ENCODE measurements around the gene CYP1A1.
"Not testable (repeated sequence)": the region's sequence is repeated elsewhere in the genome, so short reads cannot be mapped to it uniquely, and the experiment has no call there.

Gene CYP1A1

GRCh38 chr15:74732846-74733245 is 7.5 kb upstream of the CYP1A1 start:
- Histone ChIP-seq H3F3A (ENCODE audit: insufficient read depth, low read length) (no peaks in the 10 kb centered on the region), H3K27ac (ENCODE audit: low read depth, low read length, poor library complexity, severe bottlenecking) (no peak overlapping the region), H3K36me3 (ENCODE audit: insufficient read depth, low read length) (no peaks in the 10 kb centered on the region), H4K20me1 (ENCODE audit: insufficient read depth, low read length) (no peaks in the 10 kb centered on the region), H3K4me1 (ENCODE audit: insufficient read depth, low read length, severe bottlenecking) (no peaks in the 10 kb centered on the region), H3K9ac (ENCODE audit: low read length) (no peak overlapping the region), H3K4me3 (ENCODE audit: low read depth, low read length, poor library complexity, severe bottlenecking) (no peak overlapping the region), H2AFZ (ENCODE audit: low read length) (no peak overlapping the region), H3K27me3 (ENCODE audit: insufficient read depth, low read length) (peaks cover 8% of the 10 kb centered on the region; the same call in 1 of the 2 replicates), H3K4me2 (ENCODE audit: low read length) (no peak overlapping the region), H3K9me3 (ENCODE audit: low read length) (no peaks in the 10 kb centered on the region; the same call in 1 of the 2 replicates), H3K9me2 (ENCODE audit: low read depth, low read length) (no peaks in the 10 kb centered on the region), H3K79me2 (ENCODE audit: insufficient read depth, low read length) (no peaks in the 10 kb centered on the region)
- TF ChIP-seq EZH2 (IDR thresholded peaks at IDR 0.05; ENCODE audit: borderline replicate concordance, low read length), result no peak
- TF ChIP-seq CTCF (IDR thresholded peaks at IDR 0.05; ENCODE audit: low read length), result no peak

- Histone ChIP-seq H3K4me3 (ENCODE audit: low read depth, low read length, poor library complexity, severe bottlenecking) (no peak overlapping the region), H3K4me1 (ENCODE audit: insufficient read depth, low read length, severe bottlenecking) (peaks cover 11% of the 10 kb centered on the region), H3K9me2 (ENCODE audit: low read depth, low read length) (no peaks in the 10 kb centered on the region), H3K27ac (ENCODE audit: low read depth, low read length, poor library complexity, severe bottlenecking) (no peak overlapping the region), H3K27me3 (ENCODE audit: insufficient read depth, low read length) (peaks cover 8% of the 10 kb centered on the region; the same call in 1 of the 2 replicates), H4K20me1 (ENCODE audit: insufficient read depth, low read length) (no peaks in the 10 kb centered on the region), H3K36me3 (ENCODE audit: insufficient read depth, low read length) (no peaks in the 10 kb centered on the region), H2AFZ (ENCODE audit: low read length) (no peak overlapping the region), H3F3A (ENCODE audit: insufficient read depth, low read length) (no peaks in the 10 kb centered on the region), H3K4me2 (ENCODE audit: low read length) (no peak overlapping the region), H3K79me2 (ENCODE audit: insufficient read depth, low read length) (no peaks in the 10 kb centered on the region), H3K9ac (ENCODE audit: low read length) (no peak overlapping the region), H3K9me3 (ENCODE audit: low read length) (no peaks in the 10 kb centered on the region)
- TF ChIP-seq CTCF (IDR thresholded peaks at IDR 0.05; ENCODE audit: low read length) (no peak), EZH2 (IDR thresholded peaks at IDR 0.05; ENCODE audit: borderline replicate concordance, low read length) (no peak)
These were observed 5.4 kb upstream of the CYP1A1 start for GRCh38 chr15:74730619-74731316.

GRCh38 chr15:74729372-74729771 is 4.0 kb upstream of the CYP1A1 start:
- not testable (repeated sequence) for H3K9me2 ChIP-seq (ENCODE audit: low read depth, low read length); H4K20me1 ChIP-seq (ENCODE audit: insufficient read depth, low read length); H3K27ac ChIP-seq (ENCODE audit: low read depth, low read length, poor library complexity, severe bottlenecking); H2AFZ ChIP-seq (ENCODE audit: low read length); H3K4me2 ChIP-seq (ENCODE audit: low read length); H3K9me3 ChIP-seq (ENCODE audit: low read length); H3F3A ChIP-seq (ENCODE audit: insufficient read depth, low read length); H3K27me3 ChIP-seq (ENCODE audit: insufficient read depth, low read length); H3K36me3 ChIP-seq (ENCODE audit: insufficient read depth, low read length); H3K79me2 ChIP-seq (ENCODE audit: insufficient read depth, low read length); H3K9ac ChIP-seq (ENCODE audit: low read length); H3K4me3 ChIP-seq (ENCODE audit: low read depth, low read length, poor library complexity, severe bottlenecking)
- peaks cover 13% of the 10 kb centered on the region for H3K4me1 ChIP-seq (ENCODE audit: insufficient read depth, low read length, severe bottlenecking)

- not testable (repeated sequence) for H3K36me3 ChIP-seq (ENCODE audit: insufficient read depth, low read length); H3F3A ChIP-seq (ENCODE audit: insufficient read depth, low read length); H2AFZ ChIP-seq (ENCODE audit: low read length); H3K4me2 ChIP-seq (ENCODE audit: low read length); H3K9ac ChIP-seq (ENCODE audit: low read length); H3K4me3 ChIP-seq (ENCODE audit: low read depth, low read length, poor library complexity, severe bottlenecking); H3K27me3 ChIP-seq (ENCODE audit: insufficient read depth, low read length); H3K27ac ChIP-seq (ENCODE audit: low read depth, low read length, poor library complexity, severe bottlenecking); H4K20me1 ChIP-seq (ENCODE audit: insufficient read depth, low read length); H3K9me3 ChIP-seq (ENCODE audit: low read length); H3K79me2 ChIP-seq (ENCODE audit: insufficient read depth, low read length); H3K9me2 ChIP-seq (ENCODE audit: low read depth, low read length)
- H3K4me1 ChIP-seq (ENCODE audit: insufficient read depth, low read length, severe bottlenecking), result peaks cover 13% of the 10 kb centered on the region
These were observed 3.4 kb upstream of the CYP1A1 start for GRCh38 chr15:74728699-74729098.

Data from OCI-LY1 (cell line).